GM18517 (cell line): ENCODE results near the gene RIPK4.

Experiments
- ATAC-seq: cut with Tn5 transposase; IDR thresholded peaks from one replicate; pipeline ENCODE4 v1.9.1; 2021; ENCODE audit warnings: mild to moderate bottlenecking, moderate library complexity; ENCODE audit not compliant: unreplicated experiment

The RIPK4 gene

GRCh38 chr21:41755934-41756773 is 10.7 kb downstream of the RIPK4 start:
- no peak for ATAC-seq

DNA sequence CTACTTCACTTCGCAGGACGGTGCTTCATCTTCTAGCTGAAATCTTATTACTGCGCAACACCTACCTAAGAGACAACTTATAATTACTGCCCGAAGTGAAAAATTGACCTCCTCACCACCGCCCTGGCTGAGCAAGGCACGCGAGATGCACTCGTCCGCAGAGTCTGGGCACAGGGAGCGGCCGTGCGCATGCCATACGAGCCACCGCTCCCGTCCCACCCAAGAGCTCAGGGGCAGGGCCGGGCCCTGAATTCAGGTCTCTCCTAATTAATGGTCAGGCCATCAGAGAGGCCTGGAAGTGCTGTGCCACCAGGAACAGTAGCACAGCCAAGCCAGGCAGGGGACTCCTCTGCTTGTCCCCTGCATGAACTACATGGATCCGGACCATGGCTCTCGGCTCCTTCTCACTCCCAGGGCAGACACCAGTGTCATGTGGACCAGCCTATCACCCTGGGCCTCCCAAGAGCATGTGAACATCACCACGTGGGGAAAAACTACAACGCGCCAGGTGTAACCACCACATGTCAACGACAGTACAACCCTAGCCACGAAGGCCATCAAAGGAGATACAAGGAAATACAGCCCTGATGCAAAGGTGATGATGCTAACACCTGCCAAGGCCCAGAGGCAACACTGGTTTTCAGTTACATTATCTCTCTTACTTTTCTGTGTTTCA is 11.5 kb downstream of the RIPK4 start:
- no peak for ATAC-seq

DNA sequence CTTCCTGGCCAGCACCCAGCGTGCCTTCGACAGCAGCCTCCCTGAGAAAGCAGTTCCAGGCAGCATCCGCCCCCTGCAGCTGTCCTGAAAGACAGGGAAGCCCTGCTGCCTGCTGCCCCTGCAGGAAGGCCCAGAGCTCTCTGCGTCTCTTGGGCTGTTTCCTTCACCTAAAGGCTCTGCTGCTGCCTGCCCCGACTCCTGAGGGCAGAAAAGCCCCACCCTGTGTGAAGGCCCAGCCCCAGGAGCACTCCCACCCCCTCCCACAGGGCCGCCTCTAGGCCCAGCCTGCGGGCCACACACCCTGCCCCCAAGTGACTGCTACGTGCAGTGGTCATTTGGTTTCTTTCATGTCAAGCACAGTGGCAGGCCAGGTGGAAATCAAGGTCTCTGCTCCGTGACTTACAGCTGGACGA is 12.4 kb downstream of the RIPK4 start:
- no peak for ATAC-seq

GRCh38 chr21:41753006-41753898 is 13.6 kb downstream of the RIPK4 start:
- ATAC-seq = no peak

GRCh38 chr21:41752231-41752681 is 14.6 kb downstream of the RIPK4 start:
- ATAC-seq = no peak

DNA sequence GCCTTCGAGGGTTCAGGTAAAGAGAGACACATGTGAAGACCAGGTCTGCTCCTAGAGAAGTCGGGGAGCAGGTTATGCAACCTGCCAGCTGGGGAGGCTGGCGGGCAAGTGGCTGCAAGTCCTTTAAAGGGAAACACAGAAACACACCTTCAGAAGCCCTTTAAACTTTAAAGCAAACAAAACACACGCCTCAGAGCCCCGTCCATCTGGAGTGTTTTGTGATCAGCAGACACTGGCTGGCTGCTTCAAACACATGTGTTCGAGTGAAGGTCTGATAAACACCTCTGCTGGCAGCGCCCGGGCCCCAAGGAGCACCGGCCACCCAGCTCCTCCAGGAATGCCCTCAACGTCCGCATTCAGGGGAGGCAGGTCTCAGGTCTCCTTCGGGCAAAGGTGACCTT is 15.2 kb downstream of the RIPK4 start:
- no peak for ATAC-seq

- ATAC-seq = no peak
Measured at GRCh38 chr21:41750532-41751151, 16.2 kb downstream of the RIPK4 start.

DNA sequence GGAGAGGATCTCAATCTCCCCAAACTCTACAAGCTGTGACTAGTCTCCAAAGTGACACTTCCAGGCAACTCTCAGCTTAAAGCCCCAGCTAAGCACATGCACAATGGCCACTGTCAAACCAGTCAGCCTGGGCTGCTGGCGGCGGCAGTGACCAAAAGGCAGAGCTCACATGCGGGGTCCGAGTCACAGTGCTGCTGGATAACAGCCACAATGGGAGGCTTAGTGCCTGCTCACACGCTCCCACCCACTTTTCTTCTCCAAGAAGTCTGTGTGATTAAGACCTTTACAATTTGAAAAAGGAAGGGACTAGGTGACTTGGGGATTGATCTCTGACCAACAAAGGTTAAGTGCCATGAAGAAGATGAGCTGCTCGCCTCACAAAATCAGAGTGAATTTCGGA is 16.8 kb downstream of the RIPK4 start:
- no peak for ATAC-seq

- no peak for ATAC-seq
Measured at GRCh38 chr21:41749286-41749685, 17.6 kb downstream of the RIPK4 start.

DNA sequence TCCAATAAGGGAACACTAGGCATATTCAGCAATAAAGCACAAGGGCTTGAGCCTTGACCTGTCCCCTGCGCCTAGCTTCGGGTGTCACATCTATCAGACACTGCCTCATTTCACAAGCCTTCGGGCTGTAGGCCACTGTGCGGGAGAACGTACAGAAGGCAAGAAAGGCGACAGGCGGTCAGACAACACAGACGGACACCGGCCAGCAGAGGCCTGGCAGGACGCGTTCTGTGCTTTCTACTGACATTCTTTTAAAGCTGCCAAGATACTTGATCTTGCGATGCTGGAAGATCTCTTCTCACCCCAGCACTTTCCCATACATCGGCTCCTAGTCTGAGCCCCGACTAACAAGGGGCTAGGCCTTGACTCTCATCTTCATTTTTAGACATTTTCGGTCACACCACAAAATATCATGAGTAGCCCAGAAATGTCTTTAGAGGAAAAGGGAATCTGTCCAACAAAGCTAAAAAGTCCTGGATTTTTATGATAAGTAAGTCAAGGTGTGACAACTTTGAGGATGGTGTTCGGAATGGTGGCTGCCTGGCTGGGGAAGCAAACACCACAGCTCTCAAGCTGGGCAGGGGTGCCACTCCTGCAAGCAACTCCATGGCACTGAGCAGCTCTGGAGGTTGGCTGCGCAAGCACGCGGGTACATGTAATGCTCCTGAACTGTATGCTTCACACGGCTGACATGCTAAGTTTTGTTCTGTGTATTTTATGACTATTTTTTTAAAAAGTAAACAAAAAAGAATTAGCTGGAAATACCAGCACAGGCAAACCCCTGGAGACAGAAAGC is 18.7 kb downstream of the RIPK4 start:
- ATAC-seq = no peak

DNA sequence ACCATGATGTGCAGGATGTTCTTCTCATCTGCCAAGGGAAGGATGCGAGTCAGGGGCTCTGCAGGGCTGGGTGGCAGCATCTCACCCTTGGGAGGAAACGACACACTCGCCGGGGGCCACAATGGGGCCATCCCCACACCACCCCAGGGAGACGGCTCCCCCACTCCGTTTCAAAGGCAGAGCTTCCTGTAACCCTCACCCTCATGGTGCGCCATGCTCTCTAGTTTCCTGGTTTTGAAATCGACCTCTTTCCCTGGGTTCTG is 20.2 kb downstream of the RIPK4 start:
- ATAC-seq = no peak

- ATAC-seq = no peak
Measured at GRCh38 chr21:41745971-41746743, 20.7 kb downstream of the RIPK4 start.

DNA sequence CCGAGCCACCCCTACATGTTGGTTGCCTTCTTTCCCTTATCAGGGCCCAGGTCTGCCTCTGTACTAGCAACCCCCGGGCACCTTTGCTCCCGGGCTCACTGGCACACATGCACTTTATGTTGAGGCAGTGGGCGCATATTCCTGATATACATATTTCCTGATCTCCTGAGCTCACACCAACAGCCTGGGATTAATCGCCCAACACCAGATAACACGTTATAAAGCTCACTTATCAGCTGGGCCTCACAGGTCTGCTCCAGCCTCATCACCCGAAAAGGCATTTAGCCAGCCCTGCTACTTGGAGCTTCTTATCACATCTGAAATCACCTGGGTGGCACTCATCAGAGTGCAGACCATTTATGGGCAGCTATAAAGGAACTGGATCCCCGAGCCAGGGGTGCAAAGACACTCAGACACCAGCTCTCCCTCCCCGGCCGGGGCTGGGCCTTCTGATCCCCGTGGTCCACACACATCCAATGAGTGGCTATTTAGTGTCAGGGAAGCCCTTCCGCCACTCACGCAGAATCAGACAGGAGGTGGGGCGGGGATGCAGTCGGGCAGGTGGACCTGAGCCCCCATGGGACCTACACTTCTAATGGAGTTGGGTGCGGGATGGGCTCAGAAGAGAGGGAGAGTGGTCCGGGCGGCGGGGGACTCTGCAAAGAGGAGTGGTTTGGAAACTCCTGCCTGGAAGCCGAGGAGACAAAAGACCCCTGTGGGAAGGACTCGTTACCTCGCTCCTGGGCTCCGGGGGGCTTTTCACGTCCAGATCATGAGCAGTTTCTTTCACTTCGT is 21.6 kb downstream of the RIPK4 start:
- no peak for ATAC-seq

DNA sequence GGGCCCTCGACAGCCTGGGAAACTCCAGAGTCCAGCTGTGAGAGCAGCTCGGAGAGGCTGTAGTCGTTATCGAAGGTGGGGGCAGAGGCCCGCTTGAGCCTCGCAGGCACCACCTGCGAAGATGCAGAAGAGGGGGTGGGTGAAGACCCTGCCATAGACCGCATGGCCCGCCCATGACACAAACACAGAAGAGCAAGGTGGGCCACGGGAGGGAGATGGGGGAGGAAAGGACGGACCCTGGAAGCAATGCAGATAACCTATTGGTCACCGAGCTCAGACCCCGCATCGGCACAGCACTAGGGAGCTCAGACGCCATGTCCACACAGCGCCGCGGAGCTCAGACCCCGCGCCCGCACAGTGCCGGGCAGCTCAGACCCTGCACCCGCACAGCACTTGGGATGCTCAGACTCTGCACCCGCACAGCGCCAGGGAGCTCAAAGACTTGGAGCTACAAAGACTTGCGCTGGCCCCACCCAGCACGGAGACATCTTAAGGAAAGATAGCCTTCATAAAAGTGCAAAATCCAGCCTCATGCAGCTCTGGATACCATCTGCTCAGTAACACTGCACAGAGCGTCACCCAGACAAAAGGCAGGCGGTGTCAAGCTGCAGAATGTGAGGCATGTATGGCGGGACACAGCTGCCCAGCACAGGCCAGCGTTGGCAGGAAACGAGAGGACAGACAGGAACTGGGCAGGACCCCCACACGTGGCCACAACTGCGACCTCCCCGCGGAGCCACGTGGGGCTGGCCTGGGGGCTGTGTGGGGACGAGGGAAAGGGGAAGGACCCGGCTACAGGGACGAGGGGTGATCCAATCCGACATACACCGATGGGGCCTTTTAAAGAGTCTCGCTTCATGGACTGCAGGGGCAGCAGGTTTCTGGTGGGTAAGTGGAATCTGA is 22.6 kb downstream of the RIPK4 start:
- ATAC-seq = no peak

- ATAC-seq = no peak
Measured at GRCh38 chr21:41743321-41744027, 23.4 kb downstream of the RIPK4 start.

DNA sequence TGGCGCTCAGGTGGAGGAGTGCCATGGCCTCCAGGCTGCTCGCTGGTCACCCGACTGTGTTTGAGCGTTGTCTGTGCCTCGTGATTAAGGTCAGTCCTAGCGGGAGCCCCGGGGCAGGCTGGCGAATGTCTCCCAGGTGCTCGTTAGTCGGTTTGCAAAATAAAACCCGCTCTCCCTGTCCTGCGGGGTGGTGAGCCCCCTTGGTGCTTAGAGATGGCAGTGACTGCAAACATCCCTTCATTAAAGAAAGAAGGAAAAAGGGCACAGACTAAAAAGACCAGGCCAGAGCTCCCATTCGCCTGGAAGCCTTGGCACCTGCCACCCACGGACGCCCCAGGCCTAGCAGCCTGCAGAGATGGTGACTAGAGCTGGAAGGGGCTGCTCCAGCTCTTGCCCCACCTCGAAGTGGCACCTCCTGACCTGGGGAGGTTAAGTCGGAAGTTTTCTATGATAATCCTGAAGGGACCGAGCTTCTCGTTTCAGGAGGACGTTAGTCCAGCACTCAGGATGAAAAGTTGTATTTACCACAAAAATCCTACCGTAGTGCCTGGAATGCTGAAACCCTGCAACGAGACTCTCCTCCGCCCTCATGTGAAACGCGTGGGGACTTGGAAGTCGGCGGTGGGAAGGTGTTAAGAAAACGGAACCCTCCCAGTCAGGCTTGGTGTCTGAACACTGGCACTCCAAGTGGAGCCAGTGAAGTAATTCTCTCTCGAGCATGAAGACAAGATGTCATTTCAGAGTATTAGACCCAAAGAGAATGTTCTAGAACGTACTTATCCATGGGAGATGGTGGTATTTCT is 24.6 kb downstream of the RIPK4 start:
- ATAC-seq = no peak
